HEK293T (cell line): ENCODE results near the gene FMO2.
A peak's percentile ranks its signal among the peaks of the same experiment; 100 is the strongest.

Source experiments
- CTCF ChIA-PET: fragments of 350-600 bp; formaldehyde crosslinking; extraction: SDS; loops from one replicate; lab custom pipeline; 2021; ENCODE audit warnings: antibody characterized with exemption, inconsistent platforms; lab: Yijun Ruan, JAX
- POLR2A ChIA-PET: fragments of 350-600 bp; formaldehyde crosslinking; extraction: SDS; loops from one replicate; lab custom pipeline; 2020; ENCODE audit warnings: antibody characterized with exemption, inconsistent platforms; lab: Yijun Ruan, JAX
- DNase-seq: peaks from one replicate; pipeline ENCODE4 v3.0.0; 2012; ENCODE audit warnings: mixed read lengths; ENCODE audit errors: extremely low spot score
- ARNT ChIP-seq: fragments of 450-650 bp; IDR thresholded peaks from 2 replicates; pipeline ENCODE4 v1.6.1; 2017; ENCODE audit warnings: mild to moderate bottlenecking
- BHLHE40 ChIP-seq: fragments of 450-650 bp; IDR thresholded peaks from 2 replicates; pipeline ENCODE4 v1.6.1; 2016; ENCODE audit warnings: mild to moderate bottlenecking, moderate library complexity, borderline replicate concordance
- CTBP1 ChIP-seq: fragments of 450-650 bp; IDR thresholded peaks from 2 replicates; pipeline ENCODE4 v1.6.1; 2016; ENCODE audit warnings: borderline replicate concordance
- ELF4 ChIP-seq: fragments of 450-650 bp; IDR thresholded peaks from 2 replicates; pipeline ENCODE4 v1.6.1; 2017; ENCODE audit warnings: antibody characterized with exemption
- FOXA1 ChIP-seq: fragments of 450-650 bp; IDR thresholded peaks from 2 replicates; pipeline ENCODE4 v1.6.1; 2016; ENCODE audit warnings: mild to moderate bottlenecking
- FOXK2 ChIP-seq: fragments of 450-650 bp; IDR thresholded peaks from 2 replicates; pipeline ENCODE4 v1.6.1; 2016; ENCODE audit warnings: mild to moderate bottlenecking
- FOXM1 ChIP-seq: fragments of 450-650 bp; IDR thresholded peaks from 2 replicates; pipeline ENCODE4 v1.6.1; 2017; ENCODE audit warnings: mild to moderate bottlenecking, borderline replicate concordance
- HDGF ChIP-seq: fragments of 450-650 bp; IDR thresholded peaks from 2 replicates; pipeline ENCODE4 v1.6.1; 2017; ENCODE audit warnings: antibody characterized with exemption, borderline replicate concordance
- L3MBTL2 ChIP-seq: fragments of 450-650 bp; conservative IDR thresholded peaks from 2 replicates; pipeline ENCODE4 v1.6.1; 2016; ENCODE audit warnings: mild to moderate bottlenecking
- LEF1 ChIP-seq: fragments of 450-650 bp; IDR thresholded peaks from 2 replicates; pipeline ENCODE4 v1.6.1; 2017; ENCODE audit warnings: mild to moderate bottlenecking, borderline replicate concordance
- NFRKB ChIP-seq: fragments of 450-650 bp; IDR thresholded peaks from 2 replicates; pipeline ENCODE4 v1.6.1; 2016; ENCODE audit warnings: mild to moderate bottlenecking, moderate library complexity
- PKNOX1 ChIP-seq: fragments of 450-650 bp; IDR thresholded peaks from 2 replicates; pipeline ENCODE4 v1.6.1; 2016
- SP1 ChIP-seq: fragments of 450-650 bp; IDR thresholded peaks from 2 replicates; pipeline ENCODE4 v1.6.1; 2017
- SUZ12 ChIP-seq: fragments of 450-650 bp; IDR thresholded peaks from 2 replicates; pipeline ENCODE4 v1.6.1; 2016; ENCODE audit warnings: mild to moderate bottlenecking
- TARDBP ChIP-seq: fragments of 450-650 bp; IDR thresholded peaks from 2 replicates; pipeline ENCODE4 v1.6.1; 2016
- ZNF384 ChIP-seq: fragments of 450-650 bp; IDR thresholded peaks from 2 replicates; pipeline ENCODE4 v1.6.1; 2016

The FMO2 gene

GRCh38 chr1:171250263-171250662 is 65.2 kb downstream of the FMO2 start:
- no peak for TF ChIP-seq TARDBP
- no peak for TF ChIP-seq SUZ12
- TF ChIP-seq SP1 = no peak
- TF ChIP-seq L3MBTL2 = no peak
- no peak for TF ChIP-seq CTBP1
- TF ChIP-seq FOXA1 = no peak
- no peak for TF ChIP-seq ARNT
- TF ChIP-seq FOXM1 = no peak
- TF ChIP-seq PKNOX1 = no peak
- TF ChIP-seq FOXK2 = no peak
- no peak for TF ChIP-seq ELF4
- TF ChIP-seq LEF1 = no peak
- no peak for TF ChIP-seq ZNF384
- no peak for TF ChIP-seq BHLHE40
- TF ChIP-seq HDGF = no peak
- no peak for TF ChIP-seq NFRKB
- ChIA-PET POLR2A (no interaction called here), CTCF (interaction anchor here (1.0 kb wide), 1 partner anchor 63 kb away, joined by 4 read pairs; the partner anchor contains the start of gene FMO4)
- DNase-seq = no peak

GRCh38 chr1:171251042-171251951 is 66.2 kb downstream of the FMO2 start:
- CTCF ChIA-PET = interaction anchor here (0.5 to 1.3 kb wide), 6 partner anchors 15 to 1518 kb away, joined by 3 to 6 read pairs (median 4); partner anchors contain the start of gene FMO4
- DNase-seq = peak; percentile 74
- POLR2A ChIA-PET = no interaction called here
- TF ChIP-seq HDGF (no peak), L3MBTL2 (peak; percentile 65), NFRKB (no peak)

GRCh38 chr1:171251952-171252300 is 66.8 kb downstream of the FMO2 start:
- CTCF ChIA-PET = interaction anchor here (0.5 to 1.6 kb wide), 6 partner anchors 14 to 619 kb away, joined by 3 to 6 read pairs (median 4); partner anchors contain the start of gene FMO4
- no peak for DNase-seq
- POLR2A ChIA-PET = no interaction called here
- TF ChIP-seq FOXA1 (no peak), NFRKB (no peak), BHLHE40 (no peak), FOXM1 (no peak), LEF1 (no peak)

- POLR2A ChIA-PET = no interaction called here
- TF ChIP-seq CTBP1 = no peak
- no peak for TF ChIP-seq LEF1
- TF ChIP-seq PKNOX1 = no peak
- TF ChIP-seq ELF4 = no peak
- no peak for TF ChIP-seq SP1
- TF ChIP-seq ZNF384 = no peak
- CTCF ChIA-PET = interaction anchor here (1.6 kb wide), 1 partner anchor 26 kb away, joined by 3 read pairs; no protein-coding TSS in a partner anchor
- DNase-seq = no peak
These were observed 67.4 kb downstream of the FMO2 start for GRCh38 chr1:171252482-171252881.

GRCh38 chr1:171254859-171255258 is 69.8 kb downstream of the FMO2 start:
- ChIA-PET POLR2A (no interaction called here), CTCF (interaction anchor here (0.7 to 1.7 kb wide), 2 partner anchors 26 to 59 kb away, joined by 3 to 4 read pairs; partner anchors contain the start of gene FMO4)
- no peak for DNase-seq
- no peak for TF ChIP-seq FOXK2
- TF ChIP-seq TARDBP = no peak
- no peak for TF ChIP-seq ZNF384
- no peak for TF ChIP-seq SUZ12

GRCh38 chr1:171256940-171257606 is 72.0 kb downstream of the FMO2 start:
- ChIA-PET POLR2A (no interaction called here), CTCF (interaction anchor here (1.0 kb wide), 1 partner anchor 12 kb away, joined by 5 read pairs; no protein-coding TSS in a partner anchor)
- no peak for TF ChIP-seq L3MBTL2
- TF ChIP-seq FOXK2 = no peak
- no peak for TF ChIP-seq HDGF
- no peak for TF ChIP-seq BHLHE40
- no peak for TF ChIP-seq FOXA1
- TF ChIP-seq NFRKB = no peak
- TF ChIP-seq TARDBP = no peak
- TF ChIP-seq LEF1 = no peak
- no peak for TF ChIP-seq SUZ12
- no peak for TF ChIP-seq ARNT
- no peak for TF ChIP-seq PKNOX1
- no peak for TF ChIP-seq FOXM1
- no peak for TF ChIP-seq SP1
- no peak for TF ChIP-seq CTBP1
- TF ChIP-seq ELF4 = no peak
- no peak for TF ChIP-seq ZNF384
- no peak for DNase-seq
